ENCODE data around the gene GOLGA5. TPM values are rescaled to one million over a fixed set of nuclear protein-coding genes. Genes with fewer than 3 reads are reported as not detected.
"Not testable (repeated sequence)": the region's sequence is repeated elsewhere in the genome, so short reads cannot be mapped to it uniquely, and the experiment has no call there.

The GOLGA5 gene
- total RNA-seq, 3 donors from 2014 or later (not counting 1 experiment from before 2014, with no cell fraction given), result 11.5 to 21.0 (median 17.1) TPM

GRCh38 chr14:92768795-92769194, 25.3 kb upstream of the GOLGA5 start:
- Mint-ChIP-seq H3K4me1 (no peaks in the 10 kb centered on the region), H3K9me3 (no peaks in the 10 kb centered on the region), H3K36me3 (no peaks in the 10 kb centered on the region), H3K4me3 (no peak overlapping the region), H3K27ac (no peak overlapping the region), H3K27me3 (ENCODE audit: low read depth in 2 of 2) (peaks cover 0 to 4% of the 10 kb centered on the region in 2 donors)
- no peaks in the 10 kb centered on the region for H3K27me3 ChIP-seq (ENCODE audit: control insufficient read depth, insufficient read depth, low read length)
- 81% methylated on average over 4 of the region's 5 CpGs for WGBS (ENCODE audit: insufficient coverage)
- ATAC-seq (no peak), DNase-seq (no peak)
- peak overlapping the region; percentile 39 for H3K27ac ChIP-seq (ENCODE audit: low read length)
- intact Hi-C loops (cut with micrococcal nuclease), result no loop called here
- H3K9me3 ChIP-seq (ENCODE audit: control insufficient read depth, insufficient read depth, low read length), result no peaks in the 10 kb centered on the region
- no peak overlapping the region for H3K4me3 ChIP-seq (ENCODE audit: low read length)
- H3K4me1 ChIP-seq (ENCODE audit: control insufficient read depth, insufficient read depth, low read length), result peaks cover 13% of the 10 kb centered on the region
- H3K36me3 ChIP-seq (ENCODE audit: control insufficient read depth, insufficient read depth, low read length), result no peaks in the 10 kb centered on the region
- no peak for TF ChIP-seq CTCF (IDR thresholded peaks at IDR 0.05)

- Histone ChIP-seq H3K9me3 (ENCODE audit: control insufficient read depth, insufficient read depth, low read length) (no peaks in the 10 kb centered on the region), H3K4me3 (ENCODE audit: low read length) (no peak overlapping the region), H3K4me1 (ENCODE audit: control insufficient read depth, insufficient read depth, low read length) (peaks cover 13% of the 10 kb centered on the region), H3K36me3 (ENCODE audit: control insufficient read depth, insufficient read depth, low read length) (no peaks in the 10 kb centered on the region), H3K27me3 (ENCODE audit: control insufficient read depth, insufficient read depth, low read length) (no peaks in the 10 kb centered on the region), H3K27ac (ENCODE audit: low read length) (no peak overlapping the region)
- no peaks in the 10 kb centered on the region for H3K36me3 Mint-ChIP-seq
- WGBS (ENCODE audit: insufficient coverage), result 67% methylated on average over 1 of the region's 2 CpGs
- H3K4me1 Mint-ChIP-seq, result no peaks in the 10 kb centered on the region
- H3K27ac Mint-ChIP-seq, result no peak overlapping the region
- H3K9me3 Mint-ChIP-seq, result no peaks in the 10 kb centered on the region
- ATAC-seq (no peak), DNase-seq (no peak)
- TF ChIP-seq CTCF (IDR thresholded peaks at IDR 0.05), result no peak
- H3K4me3 Mint-ChIP-seq, result no peak overlapping the region
- intact Hi-C loops (cut with micrococcal nuclease), result no loop called here
- H3K27me3 Mint-ChIP-seq (ENCODE audit: low read depth in 2 of 2), result peaks cover 0 to 4% of the 10 kb centered on the region in 2 donors
Observed at GRCh38 chr14:92770484-92770883, 23.6 kb upstream of the GOLGA5 start.

GRCh38 chr14:92774572-92774971, 19.5 kb upstream of the GOLGA5 start:
- Mint-ChIP-seq H3K36me3 (no peaks in the 10 kb centered on the region), H3K9me3 (no peaks in the 10 kb centered on the region), H3K4me1 (no peaks in the 10 kb centered on the region), H3K27ac (no peak overlapping the region), H3K4me3 (no peak overlapping the region), H3K27me3 (ENCODE audit: low read depth in 2 of 2) (peaks cover 0 to 3% of the 10 kb centered on the region in 2 donors)
- WGBS (ENCODE audit: insufficient coverage), result 75% methylated on average over 7 of the region's 8 CpGs
- Histone ChIP-seq H3K27me3 (ENCODE audit: control insufficient read depth, insufficient read depth, low read length) (no peaks in the 10 kb centered on the region), H3K4me3 (ENCODE audit: low read length) (no peak overlapping the region), H3K4me1 (ENCODE audit: control insufficient read depth, insufficient read depth, low read length) (no peaks in the 10 kb centered on the region), H3K27ac (ENCODE audit: low read length) (no peak overlapping the region), H3K36me3 (ENCODE audit: control insufficient read depth, insufficient read depth, low read length) (no peaks in the 10 kb centered on the region), H3K9me3 (ENCODE audit: control insufficient read depth, insufficient read depth, low read length) (no peaks in the 10 kb centered on the region)
- intact Hi-C loops (cut with micrococcal nuclease), result no loop called here
- DNase-seq (no peak), ATAC-seq (no peak)
- no peak for TF ChIP-seq CTCF (IDR thresholded peaks at IDR 0.05)

GRCh38 chr14:92775292-92775691, 18.8 kb upstream of the GOLGA5 start:
- H3K27me3 Mint-ChIP-seq (ENCODE audit: low read depth in 2 of 2); H3K4me1 Mint-ChIP-seq; H3K9me3 Mint-ChIP-seq; H3K36me3 Mint-ChIP-seq; H3K4me3 Mint-ChIP-seq; H3K9me3 ChIP-seq (ENCODE audit: control insufficient read depth, insufficient read depth, low read length); H3K36me3 ChIP-seq (ENCODE audit: control insufficient read depth, insufficient read depth, low read length); intact Hi-C loops (cut with micrococcal nuclease); H3K4me1 ChIP-seq (ENCODE audit: control insufficient read depth, insufficient read depth, low read length); H3K27ac Mint-ChIP-seq; H3K4me3 ChIP-seq (ENCODE audit: low read length); H3K27me3 ChIP-seq (ENCODE audit: control insufficient read depth, insufficient read depth, low read length): not testable (repeated sequence)
- ATAC-seq (peak; percentile 69 to 84 (median 80)), DNase-seq (peak in 1 of 2 donors; percentile 32)
- 0% methylated on average over 2 of the region's 2 CpGs for WGBS (ENCODE audit: insufficient coverage)
- H3K27ac ChIP-seq (ENCODE audit: low read length), result peak overlapping the region; percentile 29

GRCh38 chr14:92778868-92779565, 15.1 kb upstream of the GOLGA5 start:
- H3K36me3 ChIP-seq (ENCODE audit: control insufficient read depth, insufficient read depth, low read length); H3K4me1 Mint-ChIP-seq; DNase-seq; H3K4me3 ChIP-seq (ENCODE audit: low read length); H3K9me3 Mint-ChIP-seq; H3K27me3 ChIP-seq (ENCODE audit: control insufficient read depth, insufficient read depth, low read length); H3K9me3 ChIP-seq (ENCODE audit: control insufficient read depth, insufficient read depth, low read length); H3K4me1 ChIP-seq (ENCODE audit: control insufficient read depth, insufficient read depth, low read length); H3K4me3 Mint-ChIP-seq; ATAC-seq; H3K27ac Mint-ChIP-seq; H3K27ac ChIP-seq (ENCODE audit: low read length); H3K36me3 Mint-ChIP-seq; intact Hi-C loops (cut with micrococcal nuclease); H3K27me3 Mint-ChIP-seq (ENCODE audit: low read depth in 2 of 2): not testable (repeated sequence)
- WGBS (ENCODE audit: insufficient coverage), result 100% methylated on average over 1 of the region's 3 CpGs
